GM23338 (cell line): ENCODE data around the gene GHR. TPM values are rescaled to one million over a fixed set of nuclear protein-coding genes. Genes with fewer than 3 reads are reported as not detected.

Experiments
- ATAC-seq: fragments of 200-7000 bp; cut with Tn5 transposase; 3 replicates; pipeline ENCODE4 v1.9.1; 2020
- DNase-seq: peaks from one replicate; pipeline ENCODE4 v3.0.0-alpha.2; 2015; ENCODE audit warnings: low spot score
- H2AFZ ChIP-seq: fragments of 200-600 bp; sonication (generic); 2 replicates; pipeline ENCODE4 v1.8.0; 2016; ENCODE audit warnings: antibody characterized with exemption, mild to moderate bottlenecking, moderate library complexity
- H3F3A ChIP-seq: fragments of 200-600 bp; sonication (generic); replicated peaks from 2 replicates; pipeline ENCODE4 v1.8.0; 2017; ENCODE audit warnings: antibody characterized with exemption, mixed run types, low read depth
- H3K27ac ChIP-seq: fragments of 200-600 bp; sonication (generic); 2 replicates; pipeline ENCODE4 v1.6.1; 2016; ENCODE audit warnings: low read depth
- H3K27me3 ChIP-seq: fragments of 200-600 bp; sonication (generic); 2 replicates; pipeline ENCODE4 v1.8.0; 2016; ENCODE audit warnings: mild to moderate bottlenecking, mixed run types, moderate library complexity; ENCODE audit not compliant: insufficient read depth
- H3K36me3 ChIP-seq: fragments of 200-600 bp; sonication (generic); 2 replicates; pipeline ENCODE4 v1.8.0; 2016; ENCODE audit warnings: mild to moderate bottlenecking; ENCODE audit not compliant: insufficient read depth
- H3K4me1 ChIP-seq: fragments of 200-600 bp; sonication (generic); 2 replicates; pipeline ENCODE4 v1.8.0; 2016; ENCODE audit warnings: mild to moderate bottlenecking, moderate library complexity; ENCODE audit not compliant: insufficient read depth
- H3K4me2 ChIP-seq: fragments of 200-600 bp; sonication (generic); 2 replicates; pipeline ENCODE4 v1.7.1; 2017; ENCODE audit warnings: mixed run types
- H3K4me3 ChIP-seq: fragments of 200-600 bp; sonication (generic); 2 replicates; pipeline ENCODE4 v1.6.1; 2016; ENCODE audit warnings: mixed run types
- H3K79me2 ChIP-seq: fragments of 200-600 bp; sonication (generic); replicated peaks from 2 replicates; pipeline ENCODE4 v1.8.0; 2017; ENCODE audit warnings: mild to moderate bottlenecking; ENCODE audit not compliant: insufficient read depth
- H3K9me2 ChIP-seq: fragments of 200-600 bp; sonication (generic); 2 replicates; pipeline ENCODE4 v1.8.0; 2017; ENCODE audit not compliant: insufficient read depth
- H4K20me1 ChIP-seq: fragments of 200-600 bp; sonication (generic); replicated peaks from 2 replicates; pipeline ENCODE4 v1.8.0; 2017; ENCODE audit warnings: mild to moderate bottlenecking; ENCODE audit not compliant: insufficient read depth
- H3K27ac Mint-ChIP-seq: 2 replicates; pipeline ENCODE4 v1.8.0; 2020; ENCODE audit warnings: inconsistent platforms, mild to moderate bottlenecking, moderate library complexity, mixed read lengths
- H3K27me3 Mint-ChIP-seq: 3 replicates; pipeline ENCODE4 v1.8.0; 2022; ENCODE audit warnings: low read depth, mild to moderate bottlenecking, moderate library complexity, mixed read lengths, inconsistent platforms; ENCODE audit not compliant: insufficient read depth, poor library complexity
- H3K36me3 Mint-ChIP-seq: 3 replicates; pipeline ENCODE4 v1.8.0; 2021; ENCODE audit warnings: low read depth, mild to moderate bottlenecking, inconsistent platforms, moderate library complexity, mixed read lengths
- H3K4me1 Mint-ChIP-seq: 3 replicates; pipeline ENCODE4 v1.8.0; 2020; ENCODE audit warnings: mild to moderate bottlenecking, inconsistent platforms, mixed read lengths
- H3K4me3 Mint-ChIP-seq: 3 replicates; pipeline ENCODE4 v1.8.0; 2021; ENCODE audit warnings: moderate library complexity, mild to moderate bottlenecking, inconsistent platforms, mixed read lengths
- H3K9me3 Mint-ChIP-seq: 3 replicates; pipeline ENCODE4 v1.8.0; 2020; ENCODE audit warnings: moderate library complexity, mild to moderate bottlenecking, inconsistent platforms, mixed read lengths
- CREB1 ChIP-seq: fragments of 250-450 bp; sonication (Bioruptor Pico); IDR thresholded peaks from 2 replicates; pipeline ENCODE4 v1.5.0; 2020; ENCODE audit warnings: low read depth, mild to moderate bottlenecking, moderate library complexity
- EZH2 ChIP-seq: fragments of 200-600 bp; sonication (generic); IDR thresholded peaks from one replicate; pipeline ENCODE4 v1.8.0; 2017; ENCODE audit warnings: antibody characterized with exemption, mild to moderate bottlenecking, low read depth; ENCODE audit not compliant: unreplicated experiment
- EZH2phosphoT487 ChIP-seq: fragments of 200-600 bp; sonication (generic); IDR thresholded peaks from one replicate; pipeline ENCODE4 v1.8.1; 2018; ENCODE audit warnings: antibody characterized with exemption; ENCODE audit not compliant: unreplicated experiment
- POLR2AphosphoS5 ChIP-seq: IDR thresholded peaks from 2 replicates; pipeline ENCODE4 v1.6.1; 2016; ENCODE audit warnings: antibody characterized with exemption, low read depth
- STAT1 ChIP-seq: IDR thresholded peaks from one replicate; pipeline ENCODE4 v1.6.1; 2016; ENCODE audit warnings: antibody characterized with exemption; ENCODE audit not compliant: unreplicated experiment
- ZNF331 ChIP-seq: fragments of 250-450 bp; sonication (Bioruptor Pico); IDR thresholded peaks from 2 replicates; pipeline ENCODE4 v1.5.0; 2020; ENCODE audit warnings: low read depth, mild to moderate bottlenecking, moderate library complexity
- polyA plus RNA-seq: library from polyadenylated mRNA; unstranded; fragments of >200 nt; fragmentation: Nextera tagmentation; extraction: Ambion mirVana; gene quantifications from 2 replicates; pipeline ENCODE4 v1.2.1, GENCODE V29; 2016
- total RNA-seq: library from RNA; depleted of rRNA; stranded (reverse); fragments of >200 nt; shearing (Covaris generic); gene quantifications from 2 replicates; pipeline ENCODE4 v1.2.3, GENCODE V29; 2014
- TF ChIP-seq, protein P1 (sequence below), 2 experiments: fragments of 200-600 bp in 1 of 2; sonication (generic) in 1 of 2; conservative IDR thresholded peaks; 2 replicates each; pipeline versions ENCODE4 v1.5.1 to v1.6.1; 2016 to 2017; ENCODE audit warnings: antibody characterized with exemption in 2 of 2, low read depth in 2 of 2, mild to moderate bottlenecking in 2 of 2, moderate library complexity in 1 of 2
- TF ChIP-seq, protein P2 (sequence below): IDR thresholded peaks from 2 replicates; pipeline ENCODE4 v1.6.1; 2016; ENCODE audit warnings: antibody characterized with exemption

GHR gene
- total and polyA plus RNA-seq, 2 experiments from 2014 or later: 0.21 to 1.9 TPM

DNA sequence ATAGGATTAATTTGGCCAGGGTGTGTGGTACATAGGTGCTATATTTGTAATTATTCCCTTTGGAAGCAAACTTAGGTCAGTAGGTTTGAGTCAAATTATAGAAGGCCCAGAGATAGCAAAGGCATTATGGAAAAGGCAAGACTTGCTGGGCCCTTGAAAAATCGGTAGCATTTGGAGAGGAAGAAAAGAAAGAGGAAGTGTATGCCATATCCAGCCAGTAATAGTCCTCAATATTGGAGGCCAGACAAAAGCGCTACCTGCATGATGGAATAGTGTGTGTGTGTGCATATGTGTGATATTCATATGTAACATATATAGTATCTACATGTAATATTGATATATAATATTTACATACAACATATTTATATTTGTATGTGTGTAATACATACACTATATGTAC, 146.1 kb downstream of the GHR start:
- Mint-ChIP-seq H3K4me1 (no peaks in the 10 kb centered on the region), H3K4me3 (no peak overlapping the region), H3K9me3 (peaks cover 3% of the 10 kb centered on the region; the same call in 2 of the 3 replicates), H3K27me3 (no peaks in the 10 kb centered on the region), H3K27ac (no peak overlapping the region), H3K36me3 (no peaks in the 10 kb centered on the region)
- no peaks in the 10 kb centered on the region for H3K36me3 ChIP-seq
- no peak overlapping the region for H3K27ac ChIP-seq
- no peak for TF ChIP-seq EZH2
- no peak for TF ChIP-seq POLR2AphosphoS5
- no peak for TF ChIP-seq EZH2phosphoT487
- no peaks in the 10 kb centered on the region for H3K27me3 ChIP-seq
- H4K20me1 ChIP-seq: no peaks in the 10 kb centered on the region
- H3K79me2 ChIP-seq: no peaks in the 10 kb centered on the region
- DNase-seq: no peak
- no peaks in the 10 kb centered on the region for H3K4me1 ChIP-seq
- H3K4me2 ChIP-seq: no peak overlapping the region
- no peak overlapping the region for H3K4me3 ChIP-seq
- no peak overlapping the region for H2AFZ ChIP-seq
- ATAC-seq: no peak
- H3K9me2 ChIP-seq: no peaks in the 10 kb centered on the region
- H3F3A ChIP-seq: no peaks in the 10 kb centered on the region

DNA sequence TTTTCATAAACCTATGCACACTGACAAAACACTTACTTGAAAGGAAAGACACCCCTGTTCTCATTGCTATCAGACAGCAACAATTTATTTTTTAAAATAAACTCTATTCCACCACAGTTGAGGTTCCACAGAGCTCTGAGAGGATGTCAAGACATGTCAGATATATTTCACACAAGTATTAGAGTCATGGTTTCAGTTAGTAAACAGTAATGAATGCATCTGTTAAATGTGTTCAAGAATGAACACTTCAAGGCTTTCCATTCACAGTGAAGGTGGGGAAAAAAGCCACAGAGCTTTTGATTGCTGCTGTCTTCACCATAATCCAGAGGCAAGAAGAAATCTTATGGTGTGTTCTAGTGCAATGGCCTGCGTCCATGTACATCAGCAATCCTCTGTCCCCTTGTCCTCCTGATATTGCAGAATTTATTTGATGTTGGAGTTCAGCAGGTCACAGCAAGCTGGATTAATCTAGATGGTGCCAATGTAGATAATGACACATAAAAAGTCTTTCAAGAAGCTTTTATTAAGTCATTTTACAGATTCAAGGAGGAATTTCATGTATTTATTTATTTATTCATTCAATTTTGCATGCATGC, 146.8 kb downstream of the GHR start:
- no peak overlapping the region for H3K4me3 ChIP-seq
- DNase-seq (no peak), ATAC-seq (no peak)
- H3K4me1 ChIP-seq: no peaks in the 10 kb centered on the region
- Mint-ChIP-seq H3K36me3 (no peaks in the 10 kb centered on the region), H3K27ac (no peak overlapping the region), H3K4me3 (no peak overlapping the region), H3K27me3 (no peaks in the 10 kb centered on the region), H3K9me3 (peaks cover 3% of the 10 kb centered on the region; the same call in 2 of the 3 replicates), H3K4me1 (no peaks in the 10 kb centered on the region)
- H3K4me2 ChIP-seq: no peak overlapping the region
- H3K27me3 ChIP-seq: no peaks in the 10 kb centered on the region
- no peaks in the 10 kb centered on the region for H3K79me2 ChIP-seq
- TF ChIP-seq ZNF331 (no peak), POLR2AphosphoS5 (no peak), STAT1 (no peak), CREB1 (no peak)
- TF ChIP-seq, protein P1, sequence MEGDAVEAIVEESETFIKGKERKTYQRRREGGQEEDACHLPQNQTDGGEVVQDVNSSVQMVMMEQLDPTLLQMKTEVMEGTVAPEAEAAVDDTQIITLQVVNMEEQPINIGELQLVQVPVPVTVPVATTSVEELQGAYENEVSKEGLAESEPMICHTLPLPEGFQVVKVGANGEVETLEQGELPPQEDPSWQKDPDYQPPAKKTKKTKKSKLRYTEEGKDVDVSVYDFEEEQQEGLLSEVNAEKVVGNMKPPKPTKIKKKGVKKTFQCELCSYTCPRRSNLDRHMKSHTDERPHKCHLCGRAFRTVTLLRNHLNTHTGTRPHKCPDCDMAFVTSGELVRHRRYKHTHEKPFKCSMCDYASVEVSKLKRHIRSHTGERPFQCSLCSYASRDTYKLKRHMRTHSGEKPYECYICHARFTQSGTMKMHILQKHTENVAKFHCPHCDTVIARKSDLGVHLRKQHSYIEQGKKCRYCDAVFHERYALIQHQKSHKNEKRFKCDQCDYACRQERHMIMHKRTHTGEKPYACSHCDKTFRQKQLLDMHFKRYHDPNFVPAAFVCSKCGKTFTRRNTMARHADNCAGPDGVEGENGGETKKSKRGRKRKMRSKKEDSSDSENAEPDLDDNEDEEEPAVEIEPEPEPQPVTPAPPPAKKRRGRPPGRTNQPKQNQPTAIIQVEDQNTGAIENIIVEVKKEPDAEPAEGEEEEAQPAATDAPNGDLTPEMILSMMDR (conservative IDR thresholded peaks at IDR 0.05; ENCODE audit: low read depth in 2 of 2): no peak
- TF ChIP-seq, protein P2, sequence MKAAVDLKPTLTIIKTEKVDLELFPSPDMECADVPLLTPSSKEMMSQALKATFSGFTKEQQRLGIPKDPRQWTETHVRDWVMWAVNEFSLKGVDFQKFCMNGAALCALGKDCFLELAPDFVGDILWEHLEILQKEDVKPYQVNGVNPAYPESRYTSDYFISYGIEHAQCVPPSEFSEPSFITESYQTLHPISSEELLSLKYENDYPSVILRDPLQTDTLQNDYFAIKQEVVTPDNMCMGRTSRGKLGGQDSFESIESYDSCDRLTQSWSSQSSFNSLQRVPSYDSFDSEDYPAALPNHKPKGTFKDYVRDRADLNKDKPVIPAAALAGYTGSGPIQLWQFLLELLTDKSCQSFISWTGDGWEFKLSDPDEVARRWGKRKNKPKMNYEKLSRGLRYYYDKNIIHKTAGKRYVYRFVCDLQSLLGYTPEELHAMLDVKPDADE: no peak
- no peak overlapping the region for H2AFZ ChIP-seq
- H4K20me1 ChIP-seq: no peaks in the 10 kb centered on the region
- H3K36me3 ChIP-seq: no peaks in the 10 kb centered on the region
- no peak overlapping the region for H3K27ac ChIP-seq
- no peaks in the 10 kb centered on the region for H3F3A ChIP-seq
- 0 out of 2 replicates have a peak, but pooled peaks cover 2% of the 10 kb centered on the region for H3K9me2 ChIP-seq
